GM12872 (cell line): ENCODE data around the gene KPNA1.

Experiments used
- TF ChIP-seq, protein P1 (sequence below): IDR thresholded peaks from 3 replicates; pipeline ENCODE4 v1.5.1; 2011; ENCODE audit warnings: low read depth, mild to moderate bottlenecking, low read length, moderate library complexity; ENCODE audit not compliant: insufficient read depth

KPNA1 gene

DNA sequence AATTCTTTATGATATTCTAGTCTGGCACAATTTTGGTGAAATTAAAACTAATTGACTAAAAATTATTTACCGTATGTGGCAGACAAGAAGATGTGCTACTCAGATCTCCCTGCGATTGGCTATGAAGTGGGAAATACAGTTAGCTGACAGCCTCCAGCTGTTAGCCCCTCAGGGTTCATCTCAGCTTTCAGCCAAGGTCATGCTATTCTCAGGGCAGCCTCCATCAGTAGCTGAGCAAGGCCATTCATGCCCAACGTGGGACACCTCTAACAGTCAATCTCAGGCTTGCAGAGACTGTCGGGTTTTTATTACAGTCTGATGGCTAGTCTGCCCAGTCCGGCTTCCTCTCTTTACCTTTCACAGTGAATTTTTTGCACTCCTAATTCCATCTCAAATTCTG lies 42.6 kb upstream of the KPNA1 start:
- TF ChIP-seq, protein P1, sequence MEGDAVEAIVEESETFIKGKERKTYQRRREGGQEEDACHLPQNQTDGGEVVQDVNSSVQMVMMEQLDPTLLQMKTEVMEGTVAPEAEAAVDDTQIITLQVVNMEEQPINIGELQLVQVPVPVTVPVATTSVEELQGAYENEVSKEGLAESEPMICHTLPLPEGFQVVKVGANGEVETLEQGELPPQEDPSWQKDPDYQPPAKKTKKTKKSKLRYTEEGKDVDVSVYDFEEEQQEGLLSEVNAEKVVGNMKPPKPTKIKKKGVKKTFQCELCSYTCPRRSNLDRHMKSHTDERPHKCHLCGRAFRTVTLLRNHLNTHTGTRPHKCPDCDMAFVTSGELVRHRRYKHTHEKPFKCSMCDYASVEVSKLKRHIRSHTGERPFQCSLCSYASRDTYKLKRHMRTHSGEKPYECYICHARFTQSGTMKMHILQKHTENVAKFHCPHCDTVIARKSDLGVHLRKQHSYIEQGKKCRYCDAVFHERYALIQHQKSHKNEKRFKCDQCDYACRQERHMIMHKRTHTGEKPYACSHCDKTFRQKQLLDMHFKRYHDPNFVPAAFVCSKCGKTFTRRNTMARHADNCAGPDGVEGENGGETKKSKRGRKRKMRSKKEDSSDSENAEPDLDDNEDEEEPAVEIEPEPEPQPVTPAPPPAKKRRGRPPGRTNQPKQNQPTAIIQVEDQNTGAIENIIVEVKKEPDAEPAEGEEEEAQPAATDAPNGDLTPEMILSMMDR = no peak

DNA sequence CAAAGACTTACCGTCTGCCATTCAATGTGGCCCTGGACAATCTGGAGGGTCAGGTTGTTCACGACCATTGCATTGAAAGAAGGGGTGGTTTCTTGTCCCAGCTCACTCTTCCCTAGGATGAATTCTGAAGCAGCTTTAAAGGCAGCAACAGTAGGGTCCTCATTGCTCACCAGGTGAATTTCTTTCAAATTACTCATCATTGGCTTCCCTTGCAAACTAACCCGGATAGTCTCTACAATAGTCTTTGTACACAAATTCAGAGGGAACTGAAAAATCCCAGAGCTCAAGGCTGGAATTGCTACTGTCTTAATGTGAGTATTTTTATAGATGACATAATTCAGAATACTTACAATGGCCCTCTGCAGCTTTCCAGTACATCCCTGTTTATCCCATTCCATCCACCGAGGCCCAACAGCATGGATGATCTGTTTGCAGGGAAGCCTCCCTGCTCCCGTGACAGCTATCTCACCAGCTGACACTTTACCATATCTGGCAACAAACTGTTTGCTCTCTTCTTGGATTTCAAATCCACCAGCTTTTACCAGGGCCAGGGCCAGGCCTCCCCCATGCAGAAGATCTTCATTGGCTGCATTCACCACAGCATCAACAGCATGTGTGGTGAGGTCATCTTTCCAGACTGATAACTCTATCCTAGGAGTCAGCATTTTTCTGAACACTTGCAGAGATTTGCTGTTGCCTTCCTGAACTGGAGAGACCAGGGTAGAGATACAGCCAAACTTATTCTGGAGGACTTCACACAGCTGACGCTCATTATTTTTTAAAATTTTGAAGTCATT lies 40.7 kb upstream of the KPNA1 start:
- TF ChIP-seq, protein P1 = no peak

DNA sequence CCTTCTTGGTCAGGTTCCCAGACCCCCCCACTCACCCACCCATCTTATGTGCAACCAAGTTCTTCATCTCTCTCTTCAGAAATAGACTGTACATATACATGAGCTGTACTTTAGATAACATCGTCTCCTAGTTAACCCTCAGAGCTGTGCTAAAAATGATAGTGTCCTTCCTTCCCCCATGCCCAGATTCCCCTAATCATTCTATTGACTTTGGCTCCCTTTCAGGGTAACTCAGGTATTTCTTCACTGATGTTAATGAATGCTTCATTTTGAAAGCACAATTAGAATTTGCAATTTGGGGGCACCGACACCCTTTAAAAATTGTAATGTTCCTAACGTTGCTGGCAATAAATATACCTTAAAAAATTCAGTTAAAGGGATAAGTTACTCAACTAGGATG lies 38.4 kb upstream of the KPNA1 start:
- TF ChIP-seq, protein P1 = no peak

DNA sequence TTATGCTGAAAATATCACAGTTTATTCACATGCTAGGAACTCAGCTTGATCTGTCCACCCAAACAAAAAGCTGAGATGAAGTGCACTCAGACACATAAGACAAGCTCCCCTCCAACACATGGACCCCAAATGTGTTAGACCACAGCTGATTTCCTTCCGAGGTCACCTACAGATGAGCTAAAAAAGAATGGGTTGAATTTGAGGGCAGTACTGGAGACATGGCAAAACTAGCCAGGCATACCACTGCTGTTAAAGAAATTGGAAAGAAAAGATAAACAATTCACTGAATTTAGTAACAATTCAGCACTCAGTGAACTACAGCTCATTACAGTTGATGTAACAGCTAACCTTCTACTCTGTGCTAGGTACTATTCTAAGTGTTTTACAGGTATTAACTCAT lies 33.9 kb upstream of the KPNA1 start:
- TF ChIP-seq, protein P1 = no peak

DNA sequence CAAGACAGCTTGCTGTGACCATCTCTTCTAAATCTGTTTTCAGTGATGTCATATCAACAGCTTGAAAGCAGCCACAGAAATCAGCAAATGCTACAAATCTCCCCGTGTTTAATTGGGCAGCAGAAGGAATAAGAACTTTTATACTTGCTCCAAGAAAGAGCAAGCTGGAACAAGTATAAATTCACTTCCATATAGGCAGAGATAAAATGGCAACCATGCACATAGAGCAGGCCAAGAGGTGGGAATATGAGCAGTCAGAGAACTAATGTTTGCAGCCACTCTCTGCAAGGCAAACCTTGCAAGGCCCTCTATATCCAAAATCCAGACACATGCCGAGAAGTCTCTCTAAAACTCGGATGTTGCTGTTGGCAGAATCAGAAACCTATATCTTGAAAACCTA lies 33.3 kb upstream of the KPNA1 start:
- TF ChIP-seq, protein P1 = no peak

DNA sequence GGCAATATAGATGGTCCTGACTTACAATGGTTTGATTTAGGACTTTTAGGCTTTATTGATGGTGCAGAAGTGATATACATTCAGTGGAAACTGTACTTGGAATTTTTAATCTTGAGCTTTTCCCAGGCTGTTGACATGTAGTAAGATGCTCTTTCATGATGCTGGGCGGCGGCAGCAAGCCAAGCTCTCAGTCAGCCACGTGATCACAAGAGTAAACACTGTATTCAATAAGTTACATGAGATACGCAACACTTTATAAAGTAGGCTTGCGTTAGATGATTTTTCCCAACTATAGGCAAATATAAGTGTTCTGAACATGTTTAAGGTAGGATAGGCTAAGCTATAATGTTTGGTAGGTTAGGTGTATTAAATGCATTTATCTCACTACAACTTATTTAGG lies 31.4 kb upstream of the KPNA1 start:
- TF ChIP-seq, protein P1 = no peak

DNA sequence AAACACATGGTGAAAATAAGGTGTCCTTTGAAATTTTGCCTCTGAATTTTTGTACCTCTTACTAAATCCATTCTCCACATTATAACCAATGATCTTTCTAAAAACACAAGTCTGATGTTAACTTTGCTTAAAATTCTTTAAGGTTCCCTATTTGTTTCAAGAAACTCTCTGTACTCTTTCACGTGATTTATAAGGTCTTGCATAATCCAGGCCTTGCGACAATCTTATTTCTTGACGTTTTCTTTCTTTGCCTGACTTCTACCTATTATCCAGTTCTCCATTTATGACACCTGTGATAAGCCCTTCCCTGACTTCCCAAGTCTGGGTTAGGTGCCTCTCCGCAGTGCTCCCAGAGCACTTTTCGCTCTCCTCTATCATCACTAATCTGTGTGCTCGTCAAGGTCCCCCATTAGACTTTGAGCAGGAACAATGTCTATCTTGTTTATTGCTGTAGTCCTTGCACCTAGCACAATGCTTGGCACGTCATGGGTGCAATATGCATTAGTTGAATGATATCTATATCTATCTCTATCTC lies 24.3 kb upstream of the KPNA1 start:
- TF ChIP-seq, protein P1 = no peak
